Measurements from ENCODE around the gene DNHD1.

The DNHD1 gene

GRCh38 chr11:6554828-6555706 lies 58.0 kb downstream of the DNHD1 start:
- no peak for TF ChIP-seq CTCF (IDR thresholded peaks at IDR 0.05; ENCODE audit: low read depth, low read length)
- no peak for DNase-seq (ENCODE audit: extremely low read depth, low read depth)

- TF ChIP-seq CTCF (IDR thresholded peaks at IDR 0.05; ENCODE audit: low read depth, low read length), result no peak
- no peak for DNase-seq (ENCODE audit: extremely low read depth, low read depth)
Measured at GRCh38 chr11:6556139-6556949, 59.3 kb downstream of the DNHD1 start.

- TF ChIP-seq CTCF (IDR thresholded peaks at IDR 0.05; ENCODE audit: low read depth, low read length), result no peak
- no peak for DNase-seq (ENCODE audit: extremely low read depth, low read depth)
Measured at GRCh38 chr11:6557063-6557462, 60.0 kb downstream of the DNHD1 start.

- no peak for TF ChIP-seq CTCF (IDR thresholded peaks at IDR 0.05; ENCODE audit: low read depth, low read length)
- no peak for DNase-seq (ENCODE audit: extremely low read depth, low read depth)
Measured at GRCh38 chr11:6557761-6558674, 60.9 kb downstream of the DNHD1 start.

GRCh38 chr11:6559369-6559768 lies 62.3 kb downstream of the DNHD1 start:
- no peak for TF ChIP-seq CTCF (IDR thresholded peaks at IDR 0.05; ENCODE audit: low read depth, low read length)
- DNase-seq (ENCODE audit: extremely low read depth, low read depth), result no peak

GRCh38 chr11:6561288-6561687 lies 64.2 kb downstream of the DNHD1 start:
- no peak for TF ChIP-seq CTCF (IDR thresholded peaks at IDR 0.05; ENCODE audit: low read depth, low read length)
- DNase-seq (ENCODE audit: extremely low read depth, low read depth), result no peak
